HG02588 (cell line): ENCODE measurements around the gene MED12L.

Experiments used
- ATAC-seq: cut with Tn5 transposase; IDR thresholded peaks from one replicate; pipeline ENCODE4 v1.9.1; 2021; ENCODE audit warnings: mild to moderate bottlenecking, moderate library complexity; ENCODE audit not compliant: unreplicated experiment

Gene MED12L

DNA sequence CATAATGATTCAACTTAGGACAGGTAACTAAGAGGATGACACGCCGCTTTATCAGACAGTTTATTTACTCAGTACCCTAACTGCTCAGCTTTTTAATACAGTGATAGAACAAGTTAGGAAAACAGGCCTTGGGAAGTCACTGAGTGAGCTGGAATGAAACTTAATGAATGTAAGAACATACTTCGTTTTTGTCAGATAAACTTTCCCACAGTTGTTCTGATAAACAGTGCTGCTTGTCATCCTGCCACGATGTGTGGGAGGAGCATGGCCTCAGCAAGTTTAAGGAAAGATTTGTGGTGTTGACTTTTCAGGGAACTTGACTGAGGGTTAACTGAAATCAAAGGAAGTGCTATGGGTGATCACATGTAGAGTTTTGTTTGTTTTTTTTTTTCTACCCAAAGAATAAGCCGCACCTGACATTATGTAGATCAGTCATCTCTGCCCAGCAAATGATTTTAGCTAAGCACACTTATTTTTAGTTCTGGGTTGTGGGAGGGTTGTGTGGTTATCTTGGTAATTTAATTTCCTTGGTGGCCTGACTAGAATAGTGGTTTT, 198.5 kb downstream of the MED12L start:
- ATAC-seq = no peak

GRCh38 chr3:151285940-151286339, 200.5 kb downstream of the MED12L start:
- ATAC-seq = no peak

GRCh38 chr3:151289445-151289844, 204.0 kb downstream of the MED12L start:
- ATAC-seq = no peak

DNA sequence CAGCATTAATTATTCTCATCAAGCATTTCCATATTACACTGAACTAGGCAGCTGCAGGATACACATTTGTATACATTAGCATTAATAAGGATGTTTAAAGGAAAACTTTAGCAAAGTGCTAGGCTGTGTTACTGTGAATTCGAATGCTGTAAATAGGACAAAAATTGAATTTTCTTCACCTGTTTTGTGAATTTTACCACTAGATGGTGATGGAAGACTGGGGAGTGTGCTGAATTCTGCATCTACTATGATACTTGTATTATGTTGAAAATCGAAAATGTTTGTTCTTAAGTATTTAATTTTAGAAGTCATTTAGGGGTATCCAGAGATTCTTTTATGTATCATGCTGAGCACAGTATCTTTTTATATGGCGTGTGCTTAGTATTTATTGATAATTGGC, 205.2 kb downstream of the MED12L start:
- ATAC-seq = no peak

GRCh38 chr3:151293127-151293526, 207.7 kb downstream of the MED12L start:
- ATAC-seq = no peak

DNA sequence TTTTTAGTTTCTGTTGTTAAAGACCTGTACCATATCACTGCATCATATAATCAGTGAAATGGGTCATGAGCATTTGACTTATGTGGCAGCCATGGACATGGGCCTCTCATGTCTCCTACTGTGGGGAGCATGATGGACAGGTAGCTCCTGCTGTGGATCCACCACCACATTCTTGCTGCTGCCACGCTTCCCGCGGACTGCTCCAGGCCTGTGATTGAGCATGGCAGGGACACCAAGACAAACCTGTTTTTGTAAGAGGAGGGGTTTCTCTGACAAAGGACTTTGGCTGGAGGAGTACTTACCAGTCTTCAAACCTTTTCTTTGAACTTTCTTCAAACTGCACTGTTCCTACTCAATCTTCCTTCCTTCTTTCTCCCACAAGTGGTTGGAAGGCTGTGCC, 210.8 kb downstream of the MED12L start:
- ATAC-seq = no peak

GRCh38 chr3:151297429-151297828, 212.0 kb downstream of the MED12L start:
- no peak for ATAC-seq

- no peak for ATAC-seq
Measured at GRCh38 chr3:151299006-151299405, 213.5 kb downstream of the MED12L start.

GRCh38 chr3:151300539-151300938, 215.1 kb downstream of the MED12L start:
- no peak for ATAC-seq

DNA sequence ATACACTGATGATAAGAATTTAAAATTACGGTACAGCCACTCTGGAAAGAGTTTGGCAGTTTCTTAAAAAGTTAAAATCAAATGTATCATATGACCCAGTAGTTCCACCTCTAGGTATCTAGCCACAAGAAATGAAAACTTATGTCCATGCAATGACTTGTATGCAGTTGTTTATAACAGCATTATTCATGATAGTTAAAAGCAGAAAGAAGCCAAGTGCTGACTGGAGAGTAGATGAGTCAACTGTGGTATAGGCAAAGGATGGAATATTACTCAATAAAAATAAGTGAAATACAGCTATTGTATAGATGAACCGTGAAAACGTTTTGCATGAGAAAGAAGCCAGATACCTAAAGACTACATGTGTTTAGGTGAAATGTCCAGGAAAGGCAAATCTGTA, 216.3 kb downstream of the MED12L start:
- no peak for ATAC-seq

DNA sequence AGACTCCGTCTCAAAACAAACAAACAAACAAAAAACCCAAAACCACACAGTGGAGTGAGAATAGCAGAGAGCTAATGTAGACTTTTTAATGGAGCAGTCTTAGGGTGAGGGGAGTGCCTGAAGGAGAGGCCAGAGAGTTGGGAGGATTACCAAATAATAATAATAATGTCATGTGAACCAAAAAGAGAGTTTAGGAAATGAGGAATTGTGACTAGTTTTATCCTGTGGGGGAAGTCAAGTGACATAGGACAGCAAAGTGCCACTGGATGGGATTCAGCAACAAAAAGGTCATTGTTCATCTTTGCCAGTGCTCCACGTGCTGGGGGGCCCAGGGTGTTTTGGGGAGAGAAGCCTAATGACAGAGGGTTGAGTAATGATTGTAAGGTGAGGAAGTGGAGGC, 218.3 kb downstream of the MED12L start:
- ATAC-seq = no peak

- no peak for ATAC-seq
Measured at GRCh38 chr3:151305060-151305774, 219.8 kb downstream of the MED12L start.

GRCh38 chr3:151305775-151306151, 220.3 kb downstream of the MED12L start:
- ATAC-seq = no peak

DNA sequence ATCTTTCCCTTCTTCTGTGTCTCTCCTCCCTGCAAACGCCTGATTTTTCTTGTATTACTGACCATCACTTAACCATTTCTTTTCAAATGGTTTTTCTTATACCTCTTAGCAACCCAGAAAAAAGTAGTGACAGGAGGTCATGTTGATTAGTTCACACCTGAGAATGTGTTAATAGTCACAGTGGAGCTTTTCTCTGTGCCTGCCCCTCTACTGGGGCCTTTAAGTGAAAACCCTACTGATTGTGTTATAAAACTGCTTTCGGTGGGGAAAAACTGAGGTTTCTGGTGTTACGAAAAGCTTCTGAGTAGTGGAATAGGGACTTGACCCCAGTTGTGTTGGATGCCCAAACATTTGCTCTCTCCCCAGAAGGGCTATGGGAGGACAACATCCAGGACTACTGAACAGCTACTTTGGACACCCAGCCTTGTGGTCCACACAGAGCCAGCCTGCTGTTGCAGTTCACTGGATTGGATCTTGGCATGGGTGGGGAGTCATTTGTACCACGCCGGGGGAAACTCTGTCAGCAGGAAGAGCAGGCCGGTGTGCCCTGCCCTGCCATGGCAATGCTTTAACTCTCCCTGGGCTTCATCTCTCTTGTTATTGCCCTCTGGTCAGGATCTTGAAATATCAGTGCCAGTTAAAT, 220.8 kb downstream of the MED12L start:
- no peak for ATAC-seq

GRCh38 chr3:151307131-151307530, 221.7 kb downstream of the MED12L start:
- ATAC-seq = no peak

DNA sequence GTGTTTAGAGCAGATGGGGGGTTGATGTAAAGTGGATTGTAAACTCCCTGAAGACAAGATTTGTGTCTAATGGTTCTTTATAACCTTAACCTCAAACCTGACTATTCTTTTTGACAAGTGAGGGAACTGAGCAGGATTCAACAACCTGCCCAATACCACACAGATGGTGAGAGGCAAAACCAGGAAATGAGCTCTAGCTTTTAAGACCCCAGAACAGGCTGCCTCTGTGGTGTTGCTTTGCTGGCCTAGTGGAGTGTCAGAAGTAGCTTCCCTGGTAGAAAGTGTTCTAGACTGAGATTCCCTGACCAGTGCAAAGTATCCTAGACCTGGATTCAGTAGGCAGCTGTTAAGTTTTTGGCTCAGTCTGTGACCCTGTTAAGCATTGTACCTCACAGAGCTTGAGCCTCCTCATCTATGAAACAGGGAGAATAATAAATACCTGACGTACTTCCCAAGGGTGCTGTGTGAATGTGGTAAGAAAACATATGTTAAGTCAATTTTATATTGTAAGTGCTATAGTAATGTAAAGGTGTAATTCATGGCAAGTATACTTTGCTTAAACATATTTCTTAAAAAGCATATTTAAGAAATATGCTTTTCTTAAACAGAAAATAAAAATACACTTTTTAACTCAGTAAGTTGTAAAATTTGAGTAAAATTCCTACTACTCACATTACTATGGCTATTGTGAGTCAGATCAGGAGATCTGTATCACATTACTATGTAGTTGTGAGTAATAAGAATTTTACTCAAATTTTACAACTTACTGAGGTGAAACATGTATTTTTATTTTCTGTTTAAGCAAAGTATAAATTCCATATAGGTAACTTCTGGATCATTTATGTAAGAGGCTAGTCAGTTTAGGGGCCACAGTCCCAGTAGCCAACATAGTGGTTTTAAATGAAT, 222.4 kb downstream of the MED12L start:
- ATAC-seq = no peak

GRCh38 chr3:151309566-151309965, 224.1 kb downstream of the MED12L start:
- ATAC-seq = no peak

DNA sequence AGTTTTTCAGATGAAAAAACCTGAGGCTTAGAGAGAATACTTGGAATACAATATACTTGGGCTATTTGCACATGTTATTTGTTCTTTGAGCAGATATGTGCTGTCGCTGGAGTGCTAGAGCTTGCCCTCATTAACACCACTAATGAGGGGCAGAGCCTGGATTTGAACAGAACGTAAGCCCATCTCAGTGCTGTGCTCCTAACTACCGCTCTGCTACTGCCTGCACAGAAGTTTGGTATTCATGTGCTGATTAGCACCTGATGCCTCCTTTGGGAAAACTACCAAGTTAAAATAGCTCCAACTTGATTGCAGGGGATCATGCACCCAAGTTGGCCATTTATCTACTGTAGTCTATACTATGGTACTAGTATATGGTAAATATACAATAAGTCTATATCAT, 227.5 kb downstream of the MED12L start:
- no peak for ATAC-seq

DNA sequence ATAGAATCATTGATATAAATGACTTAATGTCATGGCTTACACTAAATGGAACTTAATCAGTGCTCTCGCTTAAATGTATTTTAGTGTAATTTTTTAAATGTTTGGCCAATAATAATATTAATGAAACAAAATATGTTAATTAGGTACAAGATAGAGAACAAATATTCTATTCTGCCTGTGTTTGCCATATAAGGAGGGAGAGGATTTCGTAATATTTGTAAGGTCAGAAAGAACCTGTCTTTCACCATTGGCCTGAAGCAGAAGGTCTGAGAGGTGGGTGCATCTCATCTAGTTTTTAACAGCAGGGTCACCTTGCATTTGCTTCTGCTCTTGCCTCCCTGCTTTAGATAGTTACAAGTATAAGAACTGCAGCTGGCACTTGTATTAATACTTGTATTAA, 228.7 kb downstream of the MED12L start:
- no peak for ATAC-seq

- ATAC-seq = no peak
Measured at GRCh38 chr3:151314593-151314992, 229.1 kb downstream of the MED12L start.

- no peak for ATAC-seq
Measured at GRCh38 chr3:151315136-151315535, 229.7 kb downstream of the MED12L start.
